Hepatocyte (in vitro differentiated cells): ENCODE measurements around the gene BCCIP. TPM values are rescaled to one million over a fixed set of nuclear protein-coding genes. Genes with fewer than 3 reads are reported as not detected.

Experiments
- DNase-seq: peaks from one replicate; pipeline ENCODE4 v3.0.0-alpha.2; 2016; ENCODE audit warnings: low spot score
- H2AFZ ChIP-seq: fragments of 200-600 bp; sonication (generic); 2 replicates; pipeline ENCODE4 v1.6.0; 2016; ENCODE audit warnings: antibody characterized with exemption, mild to moderate bottlenecking
- H3K27ac ChIP-seq: fragments of 200-600 bp; sonication (generic); 2 replicates; pipeline ENCODE4 v1.5.1; 2016; ENCODE audit warnings: mild to moderate bottlenecking
- H3K27me3 ChIP-seq: fragments of 200-600 bp; sonication (generic); 2 replicates; pipeline ENCODE4 v1.6.1; 2016
- H3K36me3 ChIP-seq: fragments of 200-600 bp; sonication (generic); replicated peaks from 2 replicates; pipeline ENCODE4 v1.5.1; 2016; ENCODE audit warnings: low read depth; ENCODE audit not compliant: insufficient read depth
- H3K4me1 ChIP-seq: fragments of 200-600 bp; sonication (generic); 2 replicates; pipeline ENCODE4 v1.5.1; 2016; ENCODE audit warnings: mild to moderate bottlenecking, moderate library complexity; ENCODE audit not compliant: insufficient read depth
- H3K4me2 ChIP-seq: fragments of 200-600 bp; sonication (generic); 2 replicates; pipeline ENCODE4 v1.6.0; 2016
- H3K4me3 ChIP-seq: fragments of 200-600 bp; sonication (generic); 2 replicates; pipeline ENCODE4 v1.5.1; 2016; ENCODE audit warnings: mild to moderate bottlenecking
- H3K79me2 ChIP-seq: fragments of 200-600 bp; sonication (generic); 2 replicates; pipeline ENCODE4 v1.6.0; 2017; ENCODE audit warnings: mild to moderate bottlenecking
- H3K9me2 ChIP-seq: fragments of 200-600 bp; sonication (generic); replicated peaks from 2 replicates; pipeline ENCODE4 v1.6.0; 2017; ENCODE audit warnings: mild to moderate bottlenecking; ENCODE audit not compliant: insufficient read depth
- H3K9me3 ChIP-seq: fragments of 200-600 bp; sonication (generic); 2 replicates; pipeline ENCODE4 v1.5.1; 2016; ENCODE audit warnings: low read depth, mild to moderate bottlenecking
- H4K20me1 ChIP-seq: fragments of 200-600 bp; sonication (generic); 2 replicates; pipeline ENCODE4 v1.6.0; 2016; ENCODE audit warnings: mild to moderate bottlenecking; ENCODE audit not compliant: insufficient read depth, poor library complexity, severe bottlenecking
- CTCF ChIP-seq: fragments of 200-600 bp; sonication (generic); IDR thresholded peaks from 2 replicates; pipeline ENCODE4 v1.5.1; 2016; ENCODE audit warnings: antibody characterized with exemption, mild to moderate bottlenecking; ENCODE audit not compliant: poor library complexity
- EZH2 ChIP-seq: fragments of 200-600 bp; sonication (generic); IDR thresholded peaks from 2 replicates; pipeline ENCODE4 v1.6.1; 2016; ENCODE audit warnings: antibody characterized with exemption, mild to moderate bottlenecking, borderline replicate concordance
- EZH2phosphoT487 ChIP-seq: fragments of 200-600 bp; sonication (generic); IDR thresholded peaks from one replicate; pipeline ENCODE4 v1.6.1; 2018; ENCODE audit warnings: antibody characterized with exemption, mild to moderate bottlenecking, low read depth, moderate library complexity; ENCODE audit not compliant: unreplicated experiment, severe bottlenecking
- WGBS: methylation state at CpG from one replicate; pipeline ENCODE4 v1.1.6; 2016; ENCODE audit warnings: low lambda C conversion rate; ENCODE audit errors: missing lambda C conversion rate; 5-methylcytosine and 5-hydroxymethylcytosine counted together
- polyA plus RNA-seq: library from polyadenylated mRNA; unstranded; fragments of >200 nt; fragmentation: Nextera tagmentation; extraction: Ambion mirVana; gene quantifications from 2 replicates; pipeline ENCODE4 v1.2.1, GENCODE V29; 2016
- total RNA-seq: library from RNA; depleted of rRNA; stranded (reverse); fragments of >200 nt; gene quantifications from 2 replicates; pipeline ENCODE4 v1.2.3, GENCODE V29; 2014

Gene BCCIP
- total and polyA plus RNA-seq, 2 experiments from 2014 or later = 45.0 to 63.2 TPM

GRCh38 chr10:125815764-125816163 lies 7.6 kb upstream of the BCCIP start:
- Histone ChIP-seq H3K79me2 (no peaks in the 10 kb centered on the region), H3K4me3 (no peak overlapping the region), H3K27ac (no peak overlapping the region), H3K27me3 (no peaks in the 10 kb centered on the region), H3K9me2 (no peaks in the 10 kb centered on the region), H4K20me1 (no peaks in the 10 kb centered on the region), H3K4me2 (no peak overlapping the region), H3K36me3 (no peaks in the 10 kb centered on the region), H3K9me3 (no peaks in the 10 kb centered on the region), H2AFZ (no peak overlapping the region), H3K4me1 (no peaks in the 10 kb centered on the region)
- TF ChIP-seq EZH2 (no peak), EZH2phosphoT487 (no peak), CTCF (no peak)
- WGBS = 47% methylated on average over 1 of the region's 1 CpG
- no peak for DNase-seq

- no peak overlapping the region for H3K4me2 ChIP-seq
- H3K9me3 ChIP-seq = no peaks in the 10 kb centered on the region
- WGBS = 89% methylated on average over 4 of the region's 4 CpGs
- H3K4me1 ChIP-seq = peaks cover 6% of the 10 kb centered on the region
- no peak for TF ChIP-seq EZH2
- no peak for TF ChIP-seq CTCF
- TF ChIP-seq EZH2phosphoT487 = no peak
- H3K27ac ChIP-seq = no peak overlapping the region
- peaks cover 6% of the 10 kb centered on the region for H3K79me2 ChIP-seq
- H3K27me3 ChIP-seq = no peaks in the 10 kb centered on the region
- no peaks in the 10 kb centered on the region for H3K9me2 ChIP-seq
- H2AFZ ChIP-seq = no peak overlapping the region
- no peak for DNase-seq
- H3K4me3 ChIP-seq = no peak overlapping the region
- no peaks in the 10 kb centered on the region for H3K36me3 ChIP-seq
- no peaks in the 10 kb centered on the region for H4K20me1 ChIP-seq
These were observed 6.8 kb upstream of the BCCIP start for GRCh38 chr10:125816548-125816947.

- Histone ChIP-seq H3K4me2 (no peak overlapping the region), H3K9me2 (no peaks in the 10 kb centered on the region), H3K9me3 (no peaks in the 10 kb centered on the region), H3K4me3 (no peak overlapping the region), H3K27ac (no peak overlapping the region), H3K4me1 (peaks cover 7% of the 10 kb centered on the region), H3K36me3 (no peaks in the 10 kb centered on the region), H3K27me3 (no peaks in the 10 kb centered on the region), H4K20me1 (no peaks in the 10 kb centered on the region), H2AFZ (no peak overlapping the region), H3K79me2 (peaks cover 15% of the 10 kb centered on the region)
- WGBS = 94% methylated on average over 6 of the region's 6 CpGs
- TF ChIP-seq EZH2 = no peak
- TF ChIP-seq CTCF = no peak
- TF ChIP-seq EZH2phosphoT487 = no peak
- no peak for DNase-seq
These were observed 5.9 kb upstream of the BCCIP start for GRCh38 chr10:125817337-125817946.

GRCh38 chr10:125820701-125821100 lies 2.6 kb upstream of the BCCIP start:
- Histone ChIP-seq H2AFZ (no peak overlapping the region), H3K36me3 (no peaks in the 10 kb centered on the region), H3K79me2 (peaks cover 44% of the 10 kb centered on the region), H3K9me2 (no peaks in the 10 kb centered on the region), H3K4me2 (no peak overlapping the region), H3K4me1 (peaks cover 17% of the 10 kb centered on the region), H3K27ac (no peak overlapping the region), H3K9me3 (no peaks in the 10 kb centered on the region), H3K27me3 (no peaks in the 10 kb centered on the region), H3K4me3 (no peak overlapping the region), H4K20me1 (peaks cover under 1% of the 10 kb centered on the region)
- TF ChIP-seq EZH2 (no peak), CTCF (no peak), EZH2phosphoT487 (no peak)
- DNase-seq = no peak
- WGBS = 69% methylated on average over 1 of the region's 1 CpG
